ENCODE measurements around the gene CEP83. TPM values are rescaled to one million over a fixed set of nuclear protein-coding genes. Genes with fewer than 3 reads are reported as not detected.

CEP83 gene
- total RNA-seq, 1 donor from 2014 or later, result 16.5 TPM

DNA sequence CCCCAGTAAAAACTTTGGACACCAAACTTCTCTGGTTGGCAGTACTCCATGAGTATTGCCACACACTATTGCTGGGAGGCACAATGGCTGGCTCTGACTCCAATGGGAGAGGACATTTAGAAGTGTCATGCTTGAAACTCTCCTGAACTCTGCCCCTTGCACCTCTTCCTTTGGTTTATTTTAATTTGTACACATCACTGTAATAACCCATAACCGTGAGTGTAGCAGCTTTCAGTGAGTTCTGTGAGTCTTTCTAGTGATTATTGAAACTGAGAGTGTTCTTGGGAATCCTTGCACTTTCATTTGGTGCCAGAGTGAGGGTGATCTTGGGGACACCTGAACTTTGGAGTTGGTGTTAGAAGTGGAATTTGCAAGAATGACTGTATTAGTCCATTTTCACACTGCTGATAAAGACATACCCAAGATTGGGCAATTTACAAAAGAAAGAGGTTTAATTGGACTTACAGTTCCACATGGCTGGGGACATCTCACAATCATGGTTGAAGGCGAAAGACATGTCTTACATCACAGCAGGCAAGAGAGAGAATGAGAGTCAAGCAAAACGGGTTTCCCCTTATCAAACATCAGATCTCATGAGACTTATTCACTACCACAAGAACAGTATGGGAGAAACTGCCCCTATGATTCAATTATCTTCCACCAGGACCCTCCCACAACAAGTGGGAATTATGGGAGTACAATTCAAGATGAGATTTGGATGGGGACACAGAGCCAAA is 41.3 kb upstream of the CEP83 start:
- no peaks in the 10 kb centered on the region for H3K36me3 ChIP-seq
- H3K27me3 ChIP-seq, result no peaks in the 10 kb centered on the region
- no peaks in the 10 kb centered on the region for H3K9me3 ChIP-seq
- no peak for TF ChIP-seq POLR2A (IDR thresholded peaks at IDR 0.05)
- no peak for TF ChIP-seq POLR2AphosphoS5 (IDR thresholded peaks at IDR 0.05; ENCODE audit: insufficient read depth in 1 of 2, low read depth in 1 of 2)
- TF ChIP-seq, protein P1, sequence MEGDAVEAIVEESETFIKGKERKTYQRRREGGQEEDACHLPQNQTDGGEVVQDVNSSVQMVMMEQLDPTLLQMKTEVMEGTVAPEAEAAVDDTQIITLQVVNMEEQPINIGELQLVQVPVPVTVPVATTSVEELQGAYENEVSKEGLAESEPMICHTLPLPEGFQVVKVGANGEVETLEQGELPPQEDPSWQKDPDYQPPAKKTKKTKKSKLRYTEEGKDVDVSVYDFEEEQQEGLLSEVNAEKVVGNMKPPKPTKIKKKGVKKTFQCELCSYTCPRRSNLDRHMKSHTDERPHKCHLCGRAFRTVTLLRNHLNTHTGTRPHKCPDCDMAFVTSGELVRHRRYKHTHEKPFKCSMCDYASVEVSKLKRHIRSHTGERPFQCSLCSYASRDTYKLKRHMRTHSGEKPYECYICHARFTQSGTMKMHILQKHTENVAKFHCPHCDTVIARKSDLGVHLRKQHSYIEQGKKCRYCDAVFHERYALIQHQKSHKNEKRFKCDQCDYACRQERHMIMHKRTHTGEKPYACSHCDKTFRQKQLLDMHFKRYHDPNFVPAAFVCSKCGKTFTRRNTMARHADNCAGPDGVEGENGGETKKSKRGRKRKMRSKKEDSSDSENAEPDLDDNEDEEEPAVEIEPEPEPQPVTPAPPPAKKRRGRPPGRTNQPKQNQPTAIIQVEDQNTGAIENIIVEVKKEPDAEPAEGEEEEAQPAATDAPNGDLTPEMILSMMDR (IDR thresholded peaks at IDR 0.05), result no peak
- intact Hi-C loops (cut with DNase I), result no loop called here
- H3K4me1 ChIP-seq, result no peaks in the 10 kb centered on the region
- H3K27ac ChIP-seq, result no peak overlapping the region
- no peak overlapping the region for H3K4me3 ChIP-seq
- no peak for DNase-seq (ENCODE audit: extremely low spot score in 2 of 2)

DNA sequence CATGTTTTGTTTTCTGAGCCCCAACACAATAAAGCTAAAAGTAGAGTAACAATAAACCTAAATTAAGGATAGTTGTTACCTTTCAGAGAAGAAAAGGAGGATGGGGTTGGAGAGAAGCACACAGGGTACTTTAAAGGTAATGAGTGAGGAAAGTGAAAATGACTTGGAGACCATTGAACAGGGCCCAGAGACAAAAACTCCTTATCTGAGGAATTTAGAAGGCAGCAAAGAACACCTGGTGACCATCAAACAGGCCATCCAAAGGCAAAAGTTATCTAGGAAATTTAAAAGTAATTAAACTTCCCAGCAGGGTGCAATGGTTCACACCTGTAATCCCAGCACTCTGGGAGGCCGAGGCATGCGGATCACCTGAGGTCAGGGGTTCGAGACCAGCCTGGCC is 39.0 kb upstream of the CEP83 start:
- DNase-seq (ENCODE audit: extremely low spot score in 2 of 2), result no peak
- intact Hi-C loops (cut with DNase I), result no loop called here
- H3K27me3 ChIP-seq, result no peaks in the 10 kb centered on the region
- H3K4me1 ChIP-seq, result no peaks in the 10 kb centered on the region
- no peaks in the 10 kb centered on the region for H3K36me3 ChIP-seq
- no peak overlapping the region for H3K27ac ChIP-seq
- TF ChIP-seq POLR2A (IDR thresholded peaks at IDR 0.05) (no peak), POLR2AphosphoS5 (IDR thresholded peaks at IDR 0.05; ENCODE audit: insufficient read depth in 1 of 2, low read depth in 1 of 2) (no peak)
- TF ChIP-seq, protein P1 (IDR thresholded peaks at IDR 0.05), result no peak
- no peaks in the 10 kb centered on the region for H3K9me3 ChIP-seq
- H3K4me3 ChIP-seq, result no peak overlapping the region

DNA sequence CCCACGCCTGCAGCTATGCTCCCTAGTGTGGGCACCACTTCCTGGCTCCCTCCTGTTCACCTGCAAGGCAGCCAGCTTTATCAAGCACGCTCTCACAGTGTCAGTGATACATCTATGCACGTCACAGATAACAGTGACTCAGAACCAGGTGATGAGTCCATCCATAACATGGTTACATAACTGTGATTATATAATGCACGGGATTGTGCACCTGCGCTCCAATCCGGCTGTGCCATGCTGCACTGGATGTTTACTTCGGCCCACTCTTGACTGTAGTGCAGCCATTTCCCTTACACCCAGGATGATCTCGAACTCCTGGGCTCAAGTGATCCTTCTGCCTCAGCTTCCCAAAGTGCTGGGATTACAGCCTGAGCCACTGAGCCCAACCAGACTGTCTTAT is 38.4 kb upstream of the CEP83 start:
- Histone ChIP-seq H3K27me3 (no peaks in the 10 kb centered on the region), H3K36me3 (no peaks in the 10 kb centered on the region), H3K4me3 (no peak overlapping the region), H3K9me3 (no peaks in the 10 kb centered on the region), H3K4me1 (no peaks in the 10 kb centered on the region), H3K27ac (no peak overlapping the region)
- DNase-seq (ENCODE audit: extremely low spot score in 2 of 2), result no peak
- intact Hi-C loops (cut with DNase I), result no loop called here
- TF ChIP-seq POLR2A (IDR thresholded peaks at IDR 0.05), result no peak
- TF ChIP-seq, protein P1 (IDR thresholded peaks at IDR 0.05), result no peak
- TF ChIP-seq POLR2AphosphoS5 (IDR thresholded peaks at IDR 0.05; ENCODE audit: insufficient read depth in 1 of 2, low read depth in 1 of 2), result no peak

GRCh38 chr12:94495445-94496115 is 35.9 kb upstream of the CEP83 start:
- no peak overlapping the region for H3K4me3 ChIP-seq
- intact Hi-C loops (cut with DNase I), result no loop called here
- TF ChIP-seq, protein P1 (IDR thresholded peaks at IDR 0.05), result no peak
- TF ChIP-seq POLR2AphosphoS5 (IDR thresholded peaks at IDR 0.05; ENCODE audit: insufficient read depth in 1 of 2, low read depth in 1 of 2) (no peak), POLR2A (IDR thresholded peaks at IDR 0.05) (no peak)
- no peak for DNase-seq (ENCODE audit: extremely low spot score in 2 of 2)
- H3K9me3 ChIP-seq, result no peaks in the 10 kb centered on the region
- H3K36me3 ChIP-seq, result no peaks in the 10 kb centered on the region
- H3K27ac ChIP-seq, result no peak overlapping the region
- H3K4me1 ChIP-seq, result no peaks in the 10 kb centered on the region
- no peaks in the 10 kb centered on the region for H3K27me3 ChIP-seq

DNA sequence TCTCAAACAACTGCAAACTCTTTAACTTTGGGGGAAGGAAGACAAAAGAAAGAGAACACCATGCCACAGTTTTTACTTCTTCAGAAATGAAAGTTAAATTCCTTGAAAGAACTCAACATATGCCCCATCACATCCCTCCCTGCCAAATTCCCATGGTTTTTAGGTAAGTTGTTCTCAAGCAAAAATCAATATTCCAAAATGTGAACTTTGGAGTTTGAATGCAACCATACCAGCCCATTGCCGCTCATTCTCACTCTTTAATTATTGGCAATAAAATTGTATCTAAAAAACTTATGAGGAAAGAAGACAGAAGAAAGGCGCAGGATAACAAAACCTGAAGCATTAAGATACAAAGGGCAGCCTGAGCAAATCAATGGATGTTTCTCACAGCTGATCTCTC is 31.8 kb upstream of the CEP83 start:
- Histone ChIP-seq H3K27me3 (no peaks in the 10 kb centered on the region), H3K9me3 (no peaks in the 10 kb centered on the region), H3K27ac (no peak overlapping the region), H3K36me3 (no peaks in the 10 kb centered on the region), H3K4me3 (no peak overlapping the region), H3K4me1 (no peaks in the 10 kb centered on the region)
- TF ChIP-seq POLR2A (IDR thresholded peaks at IDR 0.05) (no peak), POLR2AphosphoS5 (IDR thresholded peaks at IDR 0.05; ENCODE audit: insufficient read depth in 1 of 2, low read depth in 1 of 2) (no peak)
- TF ChIP-seq, protein P1 (IDR thresholded peaks at IDR 0.05), result no peak
- DNase-seq (ENCODE audit: extremely low spot score in 2 of 2), result no peak
- intact Hi-C loops (cut with DNase I), result no loop called here

All from vagina (tissue), 2 donors.